ENCODE results near the gene ALPK3.
A peak's percentile ranks its signal among the peaks of the same experiment; 100 is the strongest.

ALPK3 gene

GRCh38 chr15:84845631-84846030 lies 28.5 kb downstream of the ALPK3 start:
- DNase-seq (ENCODE audit: low read depth) = peak; percentile 29

- DNase-seq (ENCODE audit: low read depth) = no peak
Observed at GRCh38 chr15:84846269-84846668, 29.1 kb downstream of the ALPK3 start.

- DNase-seq (ENCODE audit: low read depth) = no peak
Observed at GRCh38 chr15:84847382-84847781, 30.2 kb downstream of the ALPK3 start.

- DNase-seq (ENCODE audit: low read depth) = no peak
Observed at GRCh38 chr15:84852212-84852611, 35.1 kb downstream of the ALPK3 start.

- DNase-seq (ENCODE audit: low read depth) = no peak
Observed at GRCh38 chr15:84855136-84855535, 38.0 kb downstream of the ALPK3 start.

GRCh38 chr15:84855765-84856164 lies 38.6 kb downstream of the ALPK3 start:
- DNase-seq (ENCODE audit: low read depth) = no peak

- no peak for DNase-seq (ENCODE audit: low read depth)
Observed at GRCh38 chr15:84856731-84857417, 39.7 kb downstream of the ALPK3 start.

GRCh38 chr15:84857418-84858004 lies 40.4 kb downstream of the ALPK3 start:
- DNase-seq (ENCODE audit: low read depth) = no peak

- no peak for DNase-seq (ENCODE audit: low read depth)
Observed at GRCh38 chr15:84858231-84858630, 41.1 kb downstream of the ALPK3 start.

GRCh38 chr15:84859144-84859543 lies 42.0 kb downstream of the ALPK3 start:
- DNase-seq (ENCODE audit: low read depth) = no peak

GRCh38 chr15:84859651-84860050 lies 42.5 kb downstream of the ALPK3 start:
- DNase-seq (ENCODE audit: low read depth) = no peak

- no peak for DNase-seq (ENCODE audit: low read depth)
Observed at GRCh38 chr15:84861781-84862180, 44.6 kb downstream of the ALPK3 start.

GRCh38 chr15:84862214-84862975 lies 45.2 kb downstream of the ALPK3 start:
- no peak for DNase-seq (ENCODE audit: low read depth)

GRCh38 chr15:84863565-84864443 lies 46.6 kb downstream of the ALPK3 start:
- no peak for DNase-seq (ENCODE audit: low read depth)

GRCh38 chr15:84864444-84864795 lies 47.3 kb downstream of the ALPK3 start:
- no peak for DNase-seq (ENCODE audit: low read depth)

- no peak for DNase-seq (ENCODE audit: low read depth)
Observed at GRCh38 chr15:84865074-84865569, 48.0 kb downstream of the ALPK3 start.

GRCh38 chr15:84868037-84868880 lies 51.1 kb downstream of the ALPK3 start:
- DNase-seq (ENCODE audit: low read depth) = no peak

- no peak for DNase-seq (ENCODE audit: low read depth)
Observed at GRCh38 chr15:84869510-84869909, 52.4 kb downstream of the ALPK3 start.

GRCh38 chr15:84871428-84871985 lies 54.4 kb downstream of the ALPK3 start:
- no peak for DNase-seq (ENCODE audit: low read depth)

- no peak for DNase-seq (ENCODE audit: low read depth)
Observed at GRCh38 chr15:84872009-84872910, 55.1 kb downstream of the ALPK3 start.
